ENCODE measurements around the gene BEST1. TPM values are rescaled to one million over a fixed set of nuclear protein-coding genes. Genes with fewer than 3 reads are reported as not detected.

The BEST1 gene
- total and polyA plus RNA-seq, 2 of the 13 experiments (the other 11 are each of a cell fraction or from before 2014, with no cell fraction given), result 0.09 to 0.65 TPM

DNA sequence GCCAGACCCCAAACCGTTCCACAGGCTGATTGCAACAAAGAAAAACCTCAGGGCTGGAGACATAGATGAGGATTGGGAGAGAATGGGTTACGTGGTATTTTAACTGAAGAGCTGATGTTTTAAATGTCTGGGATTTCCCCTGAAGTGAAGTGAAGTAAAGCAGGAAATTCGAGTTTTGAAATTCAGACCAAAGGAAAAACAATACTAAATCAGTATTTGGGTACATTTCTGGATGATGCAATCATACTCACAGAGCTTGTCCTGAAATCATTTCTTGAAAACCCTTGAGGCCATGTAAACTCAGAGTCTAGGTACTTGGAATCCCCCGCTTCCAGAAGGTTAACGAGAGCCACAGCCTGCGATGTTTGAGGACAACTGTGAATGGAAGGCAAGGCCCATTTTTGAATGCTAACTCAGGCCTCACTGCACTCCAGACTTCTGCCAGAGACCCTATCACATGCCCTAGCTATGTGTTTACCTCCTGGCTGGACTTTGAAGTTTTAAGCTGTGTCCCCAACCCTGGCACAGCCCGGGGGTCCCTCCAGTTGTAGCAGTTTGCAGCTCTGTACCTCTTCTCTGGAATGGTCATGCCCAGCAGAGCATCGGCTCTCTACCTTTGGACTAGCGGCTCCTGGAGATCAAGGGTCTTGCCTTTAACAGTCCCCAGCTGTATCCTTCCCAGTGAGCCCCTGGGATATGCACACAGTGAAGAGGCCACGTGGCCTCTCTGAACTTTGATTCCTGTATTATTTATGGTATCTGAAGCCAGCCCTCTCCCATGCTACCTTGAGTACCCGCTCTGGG is 22.7 kb downstream of the BEST1 start (continued):
- TF ChIP-seq, protein P1, sequence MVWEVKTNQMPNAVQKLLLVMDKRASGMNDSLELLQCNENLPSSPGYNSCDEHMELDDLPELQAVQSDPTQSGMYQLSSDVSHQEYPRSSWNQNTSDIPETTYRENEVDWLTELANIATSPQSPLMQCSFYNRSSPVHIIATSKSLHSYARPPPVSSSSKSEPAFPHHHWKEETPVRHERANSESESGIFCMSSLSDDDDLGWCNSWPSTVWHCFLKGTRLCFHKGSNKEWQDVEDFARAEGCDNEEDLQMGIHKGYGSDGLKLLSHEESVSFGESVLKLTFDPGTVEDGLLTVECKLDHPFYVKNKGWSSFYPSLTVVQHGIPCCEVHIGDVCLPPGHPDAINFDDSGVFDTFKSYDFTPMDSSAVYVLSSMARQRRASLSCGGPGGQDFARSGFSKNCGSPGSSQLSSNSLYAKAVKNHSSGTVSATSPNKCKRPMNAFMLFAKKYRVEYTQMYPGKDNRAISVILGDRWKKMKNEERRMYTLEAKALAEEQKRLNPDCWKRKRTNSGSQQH (CRISPR knock-in tag; IDR thresholded peaks at IDR 0.05; ENCODE audit: low read depth), result no peak
- TF ChIP-seq PTBP1 (IDR thresholded peaks at IDR 0.05; ENCODE audit: low read depth, low read length, poor library complexity, severe bottlenecking), result no peak
- TF ChIP-seq ZSCAN29 (CRISPR knock-in tag; conservative IDR thresholded peaks at IDR 0.05), result 0 out of 2 replicates have a peak, but pooled peaks have one; percentile 18
- TF ChIP-seq ZSCAN12 (CRISPR knock-in tag; IDR thresholded peaks at IDR 0.05), result no peak
- peak; percentile 12 for TF ChIP-seq ZNF644 (CRISPR knock-in tag; IDR thresholded peaks at IDR 0.05; ENCODE audit: low read depth)
- TF ChIP-seq RORA (CRISPR knock-in tag; IDR thresholded peaks at IDR 0.05), result no peak
- no peak for TF ChIP-seq NFRKB (IDR thresholded peaks at IDR 0.05)
- TF ChIP-seq KLF6 (CRISPR knock-in tag; IDR thresholded peaks at IDR 0.05), result peak; percentile 54; the same call in 1 of the 2 replicates
- TF ChIP-seq HNRNPH1 (optimal IDR thresholded peaks at IDR 0.05; ENCODE audit: low read depth, low read length), result no peak
- TF ChIP-seq ZSCAN5A (CRISPR knock-in tag; IDR thresholded peaks at IDR 0.05; ENCODE audit: borderline replicate concordance), result peak; percentile 79; the same call in 1 of the 2 replicates
- no peak for TF ChIP-seq CC2D1A (CRISPR knock-in tag; IDR thresholded peaks at IDR 0.05)
- TF ChIP-seq NFIB (CRISPR knock-in tag; IDR thresholded peaks at IDR 0.05; ENCODE audit: borderline replicate concordance), result no peak
- TF ChIP-seq TMF1 (CRISPR knock-in tag; IDR thresholded peaks at IDR 0.05; ENCODE audit: low read depth), result no peak
- TF ChIP-seq TOE1 (CRISPR knock-in tag; IDR thresholded peaks at IDR 0.05), result 0 out of 2 replicates have a peak, but pooled peaks have one; percentile 39
- TF ChIP-seq FOXJ3 (CRISPR knock-in tag; IDR thresholded peaks at IDR 0.05; ENCODE audit: borderline replicate concordance), result peak; percentile 90
- TF ChIP-seq MAF1 (CRISPR knock-in tag; IDR thresholded peaks at IDR 0.05; ENCODE audit: borderline replicate concordance), result no peak
- TF ChIP-seq, protein P2, sequence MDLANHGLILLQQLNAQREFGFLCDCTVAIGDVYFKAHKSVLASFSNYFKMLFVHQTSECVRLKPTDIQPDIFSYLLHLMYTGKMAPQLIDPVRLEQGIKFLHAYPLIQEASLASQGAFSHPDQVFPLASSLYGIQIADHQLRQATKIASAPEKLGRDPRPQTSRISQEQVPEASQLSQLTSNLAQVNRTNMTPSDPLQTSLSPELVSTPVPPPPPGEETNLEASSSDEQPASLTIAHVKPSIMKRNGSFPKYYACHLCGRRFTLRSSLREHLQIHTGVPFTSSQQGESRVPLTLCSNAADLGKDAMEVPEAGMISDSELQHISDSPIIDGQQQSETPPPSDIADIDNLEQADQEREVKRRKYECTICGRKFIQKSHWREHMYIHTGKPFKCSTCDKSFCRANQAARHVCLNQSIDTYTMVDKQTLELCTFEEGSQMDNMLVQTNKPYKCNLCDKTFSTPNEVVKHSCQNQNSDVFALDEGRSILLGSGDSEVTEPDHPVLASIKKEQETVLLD (CRISPR knock-in tag; IDR thresholded peaks at IDR 0.05; ENCODE audit: low read depth), result no peak
- peak; percentile 74 for TF ChIP-seq MNT (IDR thresholded peaks at IDR 0.05)
- no peak; the same call in 1 of the 2 replicates for TF ChIP-seq NR2C2 (CRISPR knock-in tag; IDR thresholded peaks at IDR 0.05; ENCODE audit: borderline replicate concordance)
